CD4-positive, alpha-beta T cell treated with Interleukin-4 for 4 hours (primary cell): ENCODE measurements around the gene ARMCX6.
A peak's percentile ranks its signal among the peaks of the same experiment; 100 is the strongest.
"Not testable (repeated sequence)": the region's sequence is repeated elsewhere in the genome, so short reads cannot be mapped to it uniquely, and the experiment has no call there.

Experiments
- DNase-seq: peaks from one replicate; pipeline ENCODE4 v3.0.0-alpha.2; 2020

The ARMCX6 gene

GRCh38 chrX:101617211-101618191 is at the start of gene ARMCX6:
Gene ARMCX6 (minus strand): TSS chrX:101618000. CDS start chrX:101616620, 1,380 bp downstream.
- DNase-seq, result peak; percentile 67

GRCh38 chrX:101659601-101660063 is 41.8 kb upstream of the ARMCX6 start, which contains the start of gene ARMCX2:
Gene ARMCX2 (minus strand): TSS chrX:101659850. CDS start chrX:101657588, 2,262 bp downstream.
- DNase-seq, result no peak

GRCh38 chrX:101658661-101659491 is 41.1 kb upstream of the ARMCX6 start:
- DNase-seq, result peak; percentile 46

- DNase-seq, result no peak
Observed at GRCh38 chrX:101657495-101657894, 39.7 kb upstream of the ARMCX6 start.

- DNase-seq, result no peak
Observed at GRCh38 chrX:101656817-101657216, 39.0 kb upstream of the ARMCX6 start.

GRCh38 chrX:101655534-101655933 is 37.7 kb upstream of the ARMCX6 start:
- DNase-seq, result no peak

GRCh38 chrX:101647716-101648115 is 29.9 kb upstream of the ARMCX6 start:
- not testable (repeated sequence) for DNase-seq

GRCh38 chrX:101642093-101642492 is 24.3 kb upstream of the ARMCX6 start:
- no peak for DNase-seq

- no peak for DNase-seq
Observed at GRCh38 chrX:101639583-101639982, 21.8 kb upstream of the ARMCX6 start.

GRCh38 chrX:101619364-101619763 is 1.6 kb upstream of the ARMCX6 start:
- DNase-seq, result no peak

- DNase-seq, result no peak
Observed at GRCh38 chrX:101605728-101606127, 12.1 kb downstream of the ARMCX6 start.

GRCh38 chrX:101605146-101605545 is 12.7 kb downstream of the ARMCX6 start:
- DNase-seq, result no peak

- no peak for DNase-seq
Observed at GRCh38 chrX:101602077-101602476, 15.7 kb downstream of the ARMCX6 start.

GRCh38 chrX:101599592-101599991 is 18.2 kb downstream of the ARMCX6 start:
- DNase-seq, result not testable (repeated sequence)

GRCh38 chrX:101595739-101596419 is 21.9 kb downstream of the ARMCX6 start:
- DNase-seq, result peak; percentile 59
